Measurements from ENCODE around the gene NAT9.

Gene NAT9

DNA sequence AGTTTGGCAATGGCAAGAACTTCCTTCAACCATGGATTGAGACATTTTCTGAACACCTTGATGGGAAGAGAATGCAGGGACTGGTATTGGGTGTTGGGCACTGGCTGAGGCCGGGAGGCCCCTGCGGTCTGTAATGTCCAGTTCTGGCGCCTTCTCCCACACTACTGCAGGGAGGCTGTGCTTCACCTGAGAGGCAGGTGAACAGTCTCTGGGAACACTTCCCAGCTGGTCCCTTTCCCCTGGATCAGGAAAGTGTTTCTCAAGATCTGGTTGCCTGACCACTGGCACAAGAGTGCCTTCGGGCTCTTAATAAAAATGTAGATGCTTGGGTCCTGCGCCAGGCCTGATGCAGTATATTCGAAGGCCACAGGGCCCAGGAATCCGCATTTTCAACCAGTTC, 28.5 kb upstream of the NAT9 start:
- DNase-seq, result no peak

DNA sequence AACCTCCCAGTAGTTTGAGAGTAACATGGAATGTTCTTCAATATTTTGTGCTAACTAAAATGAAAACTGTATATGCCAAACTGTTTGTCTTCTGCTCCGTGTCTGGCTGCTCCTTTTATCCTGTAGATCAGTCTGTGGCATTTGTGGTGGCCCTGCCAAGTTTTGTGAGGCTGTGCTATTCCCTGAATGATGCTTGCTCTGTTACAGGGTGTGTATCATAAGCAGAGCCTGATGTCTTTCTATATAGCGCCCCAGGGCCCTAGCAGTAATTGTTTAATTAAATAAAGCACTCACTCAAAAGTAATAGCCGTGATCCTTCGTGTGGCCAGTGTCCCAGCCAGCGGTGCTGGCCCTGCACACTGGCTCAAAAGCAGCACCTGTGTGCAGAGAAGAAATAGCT, 27.8 kb upstream of the NAT9 start:
- no peak for DNase-seq

DNA sequence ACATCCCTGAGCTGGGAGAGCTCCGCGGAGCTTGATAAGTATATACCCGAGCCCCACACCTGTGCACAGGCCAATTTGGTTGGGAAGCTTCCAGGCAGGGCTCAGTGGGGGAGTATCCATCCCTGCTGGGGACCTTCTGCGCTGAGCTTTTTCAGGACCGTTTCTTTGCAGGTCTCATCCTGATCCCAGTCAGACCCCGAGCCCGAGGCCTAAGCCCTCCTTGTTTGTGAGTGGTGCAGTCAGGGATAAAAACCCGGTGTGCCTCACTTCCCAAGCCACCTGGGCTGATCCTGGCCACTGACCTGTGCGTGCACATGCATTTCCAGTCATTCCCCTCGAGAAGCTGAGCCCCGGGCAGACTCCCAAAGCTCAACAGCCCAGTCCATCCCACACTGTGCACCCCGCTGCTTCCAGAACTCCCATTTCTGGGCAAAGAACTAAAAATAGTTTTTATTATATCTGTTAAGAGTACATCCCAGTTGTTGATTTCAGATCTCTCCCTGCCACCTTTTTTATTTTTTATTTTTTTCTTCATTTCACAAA, 27.3 kb upstream of the NAT9 start:
- DNase-seq, result no peak

DNA sequence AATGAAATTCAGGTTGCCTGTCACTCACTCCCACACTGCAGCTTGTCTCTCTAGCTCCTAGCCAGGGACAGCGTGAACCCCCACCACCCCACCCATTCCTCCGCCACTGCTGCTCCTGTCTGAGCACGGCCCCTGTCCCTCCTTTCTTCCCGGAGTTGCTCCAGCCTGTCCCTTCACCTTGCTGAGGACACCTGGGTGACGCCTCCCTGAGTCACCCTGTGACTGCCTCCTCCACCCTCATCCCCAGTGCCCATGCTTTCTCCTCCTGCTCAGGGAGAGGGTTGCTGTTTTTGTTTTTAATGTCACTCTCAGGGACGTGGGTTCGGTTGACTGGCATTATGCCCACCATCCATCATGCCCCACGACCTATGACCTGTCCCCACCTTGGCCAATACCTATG, 25.8 kb upstream of the NAT9 start:
- no peak for DNase-seq

DNA sequence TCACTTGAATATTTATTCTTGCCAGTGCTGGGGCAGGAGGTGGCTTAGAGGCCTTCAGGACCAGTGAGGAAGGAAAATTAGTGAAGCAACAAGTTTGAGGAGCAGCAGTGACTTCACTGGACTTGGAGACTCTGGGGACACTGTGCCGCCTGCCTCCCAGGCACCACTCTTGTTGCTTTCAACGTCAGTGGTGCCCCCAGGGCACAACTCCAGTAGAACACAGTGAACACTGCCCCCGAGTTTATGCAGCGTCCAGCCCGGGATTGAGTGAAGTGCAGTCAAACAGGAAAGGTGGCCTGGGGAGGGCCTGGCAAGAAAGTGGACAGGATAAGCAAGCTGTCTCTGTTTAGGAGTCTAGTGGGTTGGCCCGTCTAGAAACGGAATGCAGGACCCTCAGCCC, 24.4 kb upstream of the NAT9 start:
- no peak for DNase-seq

DNA sequence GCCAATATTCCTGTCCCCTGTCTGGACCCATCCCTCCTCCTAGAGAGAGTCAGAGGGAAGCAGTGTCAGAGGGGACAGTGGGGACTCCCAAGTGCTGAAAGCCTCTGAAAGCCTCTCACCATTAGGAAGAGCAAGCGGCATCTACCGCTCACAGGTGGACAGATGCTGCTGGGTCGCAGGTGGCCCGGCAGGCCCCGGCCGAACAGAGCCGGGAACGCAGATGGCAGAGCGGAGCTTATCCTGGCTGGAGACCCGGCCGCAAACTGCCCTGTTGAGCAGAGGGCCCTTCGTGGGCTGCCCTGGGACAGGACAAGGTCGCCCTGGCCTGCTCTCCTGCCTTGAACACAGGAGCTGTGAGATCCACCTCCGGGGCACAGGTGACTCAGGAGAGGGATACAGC, 23.0 kb upstream of the NAT9 start:
- no peak for DNase-seq

DNA sequence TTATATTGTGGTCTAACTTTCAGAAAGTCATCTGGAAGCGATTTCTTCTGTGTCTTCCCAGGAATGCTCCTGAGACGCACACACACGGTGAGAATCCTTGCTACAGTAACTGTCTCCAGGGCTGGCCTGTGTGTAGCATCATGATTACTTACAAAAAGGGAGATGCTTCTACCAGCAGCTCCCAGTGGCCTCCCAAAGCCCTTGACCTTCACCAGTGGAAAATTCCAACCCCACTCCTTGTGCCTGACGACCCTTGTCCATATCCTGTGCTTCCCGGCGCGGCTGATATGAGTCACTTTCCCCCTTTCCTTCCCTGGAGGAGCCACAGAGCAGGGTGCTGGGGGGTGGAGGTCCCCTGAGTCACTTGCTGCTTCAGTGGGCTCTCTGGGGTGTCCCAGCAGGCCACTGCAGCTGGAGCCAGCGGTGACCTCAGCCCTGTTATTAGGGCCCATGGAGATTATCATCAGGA, 22.1 kb upstream of the NAT9 start:
- no peak for DNase-seq

DNA sequence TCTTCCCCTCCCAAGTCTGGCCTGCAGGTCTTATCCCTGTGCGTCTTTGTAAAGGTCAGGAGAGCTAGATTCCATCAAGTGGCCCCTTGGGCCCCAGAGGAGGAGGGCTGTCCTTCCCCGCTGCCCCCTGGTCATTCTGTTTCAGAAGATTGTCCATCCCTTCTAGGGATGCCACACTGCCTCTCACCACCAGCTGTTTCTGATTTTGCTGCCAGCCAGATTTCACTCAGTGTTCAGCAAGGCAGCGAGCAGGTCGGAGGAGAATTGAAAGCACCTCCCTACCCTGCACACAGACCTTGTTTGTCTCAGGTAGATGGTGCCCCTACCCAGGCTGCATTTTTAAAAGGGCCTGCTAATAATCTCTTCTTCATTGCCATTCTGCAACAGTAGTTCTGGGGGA, 21.7 kb upstream of the NAT9 start:
- DNase-seq, result no peak

DNA sequence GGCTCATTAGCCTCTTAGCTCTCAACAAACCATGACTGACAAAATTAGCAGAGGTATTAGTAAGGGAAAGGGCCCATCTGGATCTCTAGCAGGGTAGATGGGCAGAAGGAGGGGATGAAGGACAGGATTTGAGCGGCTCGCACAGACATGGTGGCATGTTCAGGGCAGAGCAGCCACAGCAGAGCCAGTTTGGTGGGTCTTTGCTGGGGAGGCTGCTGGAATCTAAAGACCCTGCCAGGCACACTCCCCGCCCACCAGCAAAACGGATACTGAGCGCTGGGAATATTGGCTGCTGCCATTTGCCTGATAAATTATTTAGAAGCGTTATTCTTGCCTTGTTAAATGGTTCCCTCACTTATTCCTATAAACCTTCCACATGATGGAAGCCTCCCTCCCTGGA, 20.7 kb upstream of the NAT9 start:
- no peak for DNase-seq

DNA sequence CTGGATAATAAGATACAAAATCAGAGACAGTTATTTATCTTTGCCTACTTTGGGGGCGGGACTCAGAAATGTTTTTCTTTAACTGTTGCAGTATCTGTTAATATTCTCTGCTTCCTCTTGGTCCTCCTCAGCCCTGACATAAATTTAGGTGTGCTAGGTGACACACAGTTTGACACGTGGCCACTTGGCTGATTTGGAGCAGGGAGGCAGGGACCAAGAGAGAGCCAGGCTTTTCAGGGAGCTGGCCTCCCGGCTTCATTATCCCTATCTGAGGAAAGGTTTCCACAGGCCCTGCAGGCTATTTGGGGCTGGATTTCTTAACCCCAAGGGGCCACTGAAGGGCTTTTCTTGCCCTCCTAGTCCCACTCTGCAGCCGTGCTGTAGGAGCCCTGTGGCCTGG, 20.1 kb upstream of the NAT9 start:
- DNase-seq, result no peak

DNA sequence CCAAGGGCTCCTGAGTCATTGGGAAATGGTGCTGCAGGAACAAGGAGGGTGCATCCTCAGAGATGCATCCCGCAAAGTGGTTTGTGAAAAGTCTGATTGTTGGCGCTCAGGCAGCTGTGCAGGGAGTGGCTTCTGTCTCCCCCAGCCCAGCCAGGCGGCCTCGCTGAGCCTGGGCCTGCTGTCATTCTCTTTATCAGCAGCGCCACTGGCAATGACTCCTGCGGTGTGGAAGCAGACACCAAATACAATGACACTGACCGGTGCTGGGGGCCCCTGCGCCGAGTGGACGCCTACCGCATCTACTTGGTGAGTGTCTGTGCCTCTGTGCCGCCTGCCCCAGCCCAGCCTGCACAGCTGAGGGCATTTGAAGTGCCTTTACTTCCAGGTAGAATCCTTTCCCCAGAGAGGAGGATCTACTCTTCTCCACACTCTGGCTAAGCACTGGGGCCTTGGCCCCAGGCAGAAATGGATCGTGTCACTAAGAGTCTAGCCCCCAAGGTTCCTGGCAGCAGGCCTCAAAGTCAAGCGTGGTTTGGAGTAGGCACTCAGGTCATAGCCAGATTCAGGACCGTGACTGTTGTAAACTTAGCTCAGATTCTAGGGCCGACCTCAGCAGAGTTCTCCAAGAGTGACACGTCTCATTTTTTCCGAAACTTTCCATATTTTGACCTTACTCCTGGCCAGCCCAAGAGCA, 19.3 kb upstream of the NAT9 start:
- DNase-seq, result no peak

DNA sequence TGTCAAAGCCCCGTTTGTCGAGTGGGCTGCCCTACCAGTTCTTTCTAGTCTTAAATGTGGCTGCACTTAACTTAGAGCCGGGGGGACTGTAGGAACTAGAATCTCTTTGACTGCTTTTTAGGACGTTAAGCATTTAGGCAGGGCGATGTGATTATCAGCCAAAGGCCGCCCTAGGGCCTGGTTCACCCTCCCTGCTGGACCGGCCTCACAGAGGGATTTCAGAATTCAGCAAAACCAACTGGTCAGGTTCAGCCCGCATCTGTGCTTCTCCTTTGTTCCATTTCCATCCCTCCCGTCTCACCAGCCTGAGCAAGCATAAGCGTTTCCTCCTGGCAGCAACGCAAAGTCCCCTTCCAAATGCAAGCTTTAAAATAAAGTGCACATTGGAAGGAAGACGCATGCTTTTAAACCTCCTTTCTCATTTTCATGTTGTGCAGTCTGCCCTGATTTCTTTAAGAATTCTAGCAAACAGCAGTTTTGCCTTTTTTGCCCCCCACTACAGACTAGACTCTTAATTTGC, 16.5 kb upstream of the NAT9 start:
- DNase-seq, result no peak

DNA sequence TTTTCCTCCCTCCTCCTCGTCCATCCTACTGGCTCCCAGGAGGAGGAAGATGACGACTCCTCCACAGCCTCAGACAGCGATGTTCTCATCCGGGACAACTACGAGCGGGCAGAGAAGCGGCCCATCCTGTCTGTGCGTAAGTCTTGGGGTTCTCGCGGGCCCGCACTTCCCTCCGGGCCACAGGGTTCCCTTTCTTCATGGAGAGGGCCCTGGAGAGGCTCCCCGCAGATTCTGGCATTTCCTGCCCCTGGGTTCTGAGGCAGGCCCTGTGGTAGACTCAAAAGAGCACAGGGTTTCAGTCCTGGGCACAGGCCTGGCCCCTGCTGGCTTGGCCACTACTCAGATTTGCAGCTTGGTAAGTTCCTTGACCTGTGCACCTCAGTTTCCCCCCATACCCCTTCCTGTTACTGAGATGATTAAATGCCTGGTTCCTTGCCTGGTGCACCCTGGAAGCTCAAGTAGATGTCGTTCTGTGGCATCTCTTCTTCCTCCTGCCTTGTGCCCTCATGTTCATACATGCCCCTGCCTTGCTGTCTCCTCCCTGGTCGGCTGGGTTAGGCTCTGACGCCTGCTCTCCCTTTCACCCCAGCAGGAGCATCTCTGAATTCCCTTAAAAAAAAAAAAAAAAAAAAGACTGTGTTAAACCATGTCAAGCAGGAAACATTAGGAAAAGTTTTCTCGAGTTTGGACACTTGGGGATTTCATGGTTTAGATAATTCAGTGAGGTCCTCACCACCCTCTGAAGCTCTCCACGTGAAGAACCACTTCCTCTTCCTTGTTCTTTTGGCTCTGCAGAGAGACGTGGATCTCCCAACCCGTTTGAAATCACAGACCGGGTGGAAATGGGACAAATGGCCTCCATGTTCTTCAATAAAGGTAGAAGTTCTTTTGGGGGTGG, 14.3 kb upstream of the NAT9 start:
- DNase-seq, result no peak

DNA sequence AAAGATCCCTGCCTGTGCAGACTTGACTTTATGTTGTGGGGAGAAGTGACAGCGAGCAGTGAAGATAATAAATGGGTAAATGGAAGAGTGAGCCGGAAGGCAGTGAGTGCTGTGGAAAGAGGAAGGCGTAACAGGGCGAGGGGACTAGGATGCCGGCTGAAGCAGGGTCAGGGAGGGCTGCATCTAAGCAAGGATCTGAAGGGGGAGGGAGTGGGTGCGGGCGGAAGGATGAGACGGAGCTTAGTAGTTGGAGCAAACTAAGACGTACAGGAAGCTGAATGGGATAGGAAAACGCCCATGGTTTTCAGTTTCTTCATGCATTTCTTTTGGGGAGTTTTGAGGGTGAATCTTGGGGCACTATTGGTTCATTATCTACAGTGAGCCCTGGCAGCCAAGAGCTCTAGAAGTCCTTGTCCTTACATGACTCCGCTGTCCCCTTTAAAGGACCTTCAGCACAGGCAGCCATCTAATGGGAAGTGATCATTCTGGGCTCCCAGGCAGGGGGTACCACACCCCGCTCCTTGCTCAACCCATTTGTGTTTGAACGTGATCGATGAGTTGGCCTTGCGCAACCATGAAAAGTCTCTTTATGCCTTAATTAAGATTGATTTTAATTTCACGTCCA, 10.4 kb upstream of the NAT9 start:
- no peak for DNase-seq

DNA sequence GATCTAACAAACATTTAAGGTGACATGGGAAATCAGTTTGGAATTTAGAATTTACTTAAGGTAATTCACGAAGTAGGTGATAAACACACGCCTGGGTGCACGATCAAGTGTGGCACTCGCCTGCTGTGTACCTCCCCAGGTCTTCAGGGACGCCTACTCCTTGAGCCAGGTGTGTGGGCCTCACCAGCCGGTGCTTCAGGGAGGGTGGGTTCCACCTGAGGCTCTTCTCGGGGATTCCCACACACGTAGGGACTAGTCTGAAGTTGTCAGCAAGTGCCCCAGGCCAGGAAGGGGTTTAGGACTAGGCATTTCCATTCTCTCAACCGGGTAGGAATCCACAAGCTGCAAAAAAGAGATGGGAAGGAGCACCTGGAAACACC, 9.8 kb upstream of the NAT9 start:
- no peak for DNase-seq

DNA sequence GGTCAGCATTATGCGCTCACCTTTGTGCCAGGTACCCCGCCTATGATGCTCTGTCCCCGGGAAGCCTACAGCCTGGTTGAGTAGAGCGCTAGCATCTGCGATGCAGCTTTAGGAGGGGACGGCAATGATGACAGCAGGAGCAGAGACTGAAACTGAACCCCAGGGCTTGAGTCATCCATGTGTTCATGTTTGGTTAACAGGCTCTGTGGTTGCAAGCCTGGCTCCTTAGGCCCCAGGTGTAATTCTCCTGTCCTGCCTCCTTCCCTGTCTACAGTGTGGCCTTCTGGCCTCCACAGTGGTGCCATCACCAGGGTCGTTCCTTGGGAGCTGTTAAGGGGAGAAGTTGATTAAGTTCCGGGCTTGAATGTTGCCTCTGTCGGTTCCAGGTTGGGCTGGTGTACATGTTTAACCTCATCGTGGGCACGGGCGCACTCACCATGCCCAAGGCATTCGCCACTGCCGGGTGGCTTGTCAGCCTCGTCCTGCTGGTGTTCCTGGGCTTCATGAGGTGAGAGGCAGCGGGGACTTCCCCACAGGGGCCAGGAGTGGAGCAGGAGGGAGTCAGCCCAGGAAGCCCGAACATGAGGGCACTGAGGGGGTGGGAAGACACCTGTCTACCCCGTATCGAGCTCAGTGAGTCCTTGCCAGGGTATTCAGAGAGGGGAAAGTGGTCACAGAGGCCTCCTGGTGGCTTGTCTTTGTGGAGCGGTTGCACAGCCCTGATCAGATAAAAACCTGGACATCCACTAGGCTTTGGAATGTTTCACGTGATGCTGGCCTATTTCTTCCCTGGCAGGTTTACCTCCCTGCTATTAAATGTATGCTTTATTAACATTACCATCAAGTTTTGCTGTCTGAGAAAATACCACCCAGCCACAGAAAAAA, 9.2 kb upstream of the NAT9 start:
- no peak for DNase-seq

DNA sequence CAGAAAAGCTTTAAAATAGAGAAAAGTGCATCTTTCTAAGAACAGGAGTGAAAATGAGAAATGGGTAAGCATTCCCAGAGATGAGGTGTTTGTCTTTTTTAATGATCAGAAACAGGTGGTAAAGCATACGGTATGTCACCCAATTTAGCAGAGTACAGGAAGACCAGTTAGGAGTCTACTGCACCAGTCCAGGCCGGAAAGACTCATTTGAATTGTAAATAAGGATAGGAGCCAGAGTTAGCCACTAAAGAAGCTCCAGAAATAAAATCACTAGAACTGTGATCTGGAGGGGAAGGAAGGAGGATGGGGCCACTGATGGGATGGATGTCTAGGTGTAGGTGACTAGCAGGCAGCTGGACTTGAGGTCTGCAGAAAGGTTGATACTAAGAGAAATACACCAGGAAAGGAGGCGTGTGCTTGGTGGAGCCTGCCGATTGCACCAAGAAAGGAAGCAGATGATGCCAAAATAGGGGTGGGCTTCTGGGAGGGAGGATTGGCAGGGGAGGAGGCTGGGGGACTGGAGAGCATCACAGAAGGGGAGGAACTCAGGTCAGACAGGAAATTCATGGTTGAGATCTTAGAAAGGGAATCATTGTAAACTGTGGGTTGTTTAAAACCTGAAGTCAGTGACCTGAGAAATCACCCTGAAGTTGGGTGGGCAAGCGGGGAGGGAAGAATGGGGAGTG, 8.1 kb upstream of the NAT9 start:
- no peak for DNase-seq

DNA sequence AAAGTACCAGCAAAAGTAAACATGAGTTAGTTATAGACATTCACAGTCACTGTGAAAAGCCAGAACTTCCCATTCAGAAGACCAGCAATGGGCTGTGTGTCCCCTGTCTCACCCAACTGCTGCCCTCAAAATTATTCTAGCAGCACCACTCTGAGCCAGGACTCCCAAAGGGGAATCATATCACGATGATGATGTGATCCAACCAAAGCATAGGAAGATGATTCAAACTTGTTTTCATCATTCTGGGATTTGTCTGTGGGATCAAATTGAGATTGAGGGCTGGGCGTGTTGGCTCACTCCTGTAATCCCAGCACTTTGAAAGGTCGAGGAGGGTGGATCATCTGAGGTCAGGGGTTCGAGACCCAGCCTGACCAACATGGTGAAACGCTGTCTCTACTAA, 6.4 kb upstream of the NAT9 start:
- no peak for DNase-seq

DNA sequence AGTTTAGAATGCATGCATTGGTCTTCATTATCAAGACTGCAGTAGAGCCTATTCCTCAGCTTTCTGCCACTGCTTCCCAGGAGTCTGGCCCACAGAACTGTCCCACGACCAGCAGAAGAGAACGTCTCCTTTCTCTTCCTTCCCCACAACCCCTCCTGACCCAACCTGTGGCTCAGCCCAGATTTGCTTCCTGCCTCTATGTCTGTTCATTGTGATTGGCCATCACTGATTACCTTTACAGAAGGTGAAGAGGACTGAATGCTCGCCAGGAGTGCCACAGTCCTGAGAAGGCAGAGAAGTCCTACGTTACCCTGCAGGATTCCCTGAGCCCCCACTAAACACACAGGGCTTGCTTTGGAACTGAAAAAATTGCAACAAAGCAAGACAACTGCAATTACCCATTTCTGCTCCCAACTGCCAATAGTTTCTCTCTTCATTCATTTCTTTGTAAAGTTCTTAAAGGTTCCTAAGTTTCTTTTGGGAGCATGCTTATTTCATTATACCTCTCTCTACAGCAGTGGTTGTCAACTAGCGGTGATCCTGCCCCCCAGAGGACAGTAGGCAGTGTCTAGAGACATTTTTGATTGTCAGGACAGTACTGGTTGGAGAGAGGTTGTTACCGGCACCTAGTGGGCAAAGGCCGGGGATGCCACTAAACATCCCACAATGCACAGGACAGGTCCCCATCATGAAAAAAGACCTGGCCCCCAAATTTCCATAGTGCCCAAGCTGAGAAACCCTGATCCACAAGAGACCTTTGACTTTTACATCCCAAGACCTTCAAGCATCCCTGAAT, 4.5 kb upstream of the NAT9 start:
- DNase-seq, result peak; percentile 68

DNA sequence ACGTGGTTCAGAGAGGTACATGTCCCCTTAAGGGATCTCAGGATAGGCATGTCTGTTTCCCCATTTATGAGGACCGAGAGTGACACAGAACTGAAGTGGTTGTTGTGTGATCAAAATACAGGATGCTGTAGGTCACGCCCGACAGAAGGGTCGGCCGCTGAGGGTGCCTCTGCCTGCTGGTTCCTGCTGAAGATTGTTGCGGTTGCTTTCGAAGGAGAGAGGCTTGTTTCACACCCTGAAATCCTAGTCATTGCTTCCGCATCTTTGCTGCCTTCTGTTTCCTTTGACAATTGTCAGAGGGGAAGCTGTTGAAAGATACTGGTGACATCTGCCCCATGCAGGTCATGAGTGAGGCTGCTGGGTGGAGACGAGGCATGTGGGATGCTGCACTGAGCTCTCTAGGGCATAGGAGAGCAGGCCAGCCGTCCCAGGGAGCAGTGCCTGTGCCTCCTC, 3.8 kb upstream of the NAT9 start:
- DNase-seq, result peak; percentile 99

DNA sequence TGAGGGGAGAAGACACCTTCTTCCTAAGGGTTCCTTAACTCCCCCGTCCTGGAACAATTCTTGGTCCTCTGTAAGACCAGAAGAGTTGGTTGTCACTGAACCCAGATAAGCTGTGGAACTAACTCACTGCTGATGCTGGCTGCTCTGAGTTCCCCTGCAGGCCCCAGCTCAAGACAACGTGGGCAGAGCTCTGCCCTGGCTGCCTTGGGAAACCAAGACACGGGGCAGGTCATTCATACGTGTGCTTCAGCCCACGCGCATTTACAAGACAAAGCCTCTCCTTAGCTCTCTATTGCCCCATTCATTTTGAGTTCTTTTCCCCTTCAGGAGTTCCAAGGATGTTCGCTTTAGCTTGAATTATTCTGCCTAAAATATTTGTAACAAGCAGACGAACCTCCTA, 3.4 kb upstream of the NAT9 start:
- no peak for DNase-seq
